GM18907 (cell line): ENCODE measurements around the gene PANK4.

Experiments used
- ATAC-seq: cut with Tn5 transposase; IDR thresholded peaks from one replicate; pipeline ENCODE4 v1.9.1; 2021; ENCODE audit warnings: mild to moderate bottlenecking, moderate library complexity; ENCODE audit not compliant: unreplicated experiment

Gene PANK4

GRCh38 chr1:2530513-2531361, 4.3 kb upstream of the PANK4 start:
- ATAC-seq, result no peak

- ATAC-seq, result no peak
Observed at GRCh38 chr1:2529784-2530512, 3.6 kb upstream of the PANK4 start, which contains the start of gene HES5. Gene HES5 (minus strand): TSS chr1:2530263. CDS start chr1:2530164, 99 bp downstream.

- no peak for ATAC-seq
Observed at GRCh38 chr1:2528966-2529783, 2.8 kb upstream of the PANK4 start.

- ATAC-seq, result no peak
Observed at GRCh38 chr1:2528611-2528965, 2.2 kb upstream of the PANK4 start.

- ATAC-seq, result no peak
Observed at GRCh38 chr1:2528016-2528415, 1.6 kb upstream of the PANK4 start.

GRCh38 chr1:2527556-2527860, 1.1 kb upstream of the PANK4 start:
- no peak for ATAC-seq

GRCh38 chr1:2526824-2527555, 594 bp upstream of the PANK4 start:
- ATAC-seq, result peak; percentile 45

GRCh38 chr1:2525572-2525919, 850 bp downstream of the PANK4 start:
- ATAC-seq, result no peak

- no peak for ATAC-seq
Observed at GRCh38 chr1:2523891-2524609, 2.3 kb downstream of the PANK4 start.

GRCh38 chr1:2523191-2523890, 3.1 kb downstream of the PANK4 start:
- no peak for ATAC-seq

- ATAC-seq, result no peak
Observed at GRCh38 chr1:2522230-2522629, 4.2 kb downstream of the PANK4 start.

- ATAC-seq, result no peak
Observed at GRCh38 chr1:2520806-2521205, 5.6 kb downstream of the PANK4 start.

GRCh38 chr1:2520206-2520605, 6.2 kb downstream of the PANK4 start:
- no peak for ATAC-seq

GRCh38 chr1:2519729-2520128, 6.7 kb downstream of the PANK4 start:
- ATAC-seq, result no peak

- no peak for ATAC-seq
Observed at GRCh38 chr1:2519029-2519685, 7.2 kb downstream of the PANK4 start.

- no peak for ATAC-seq
Observed at GRCh38 chr1:2518528-2518927, 7.9 kb downstream of the PANK4 start.

- ATAC-seq, result no peak
Observed at GRCh38 chr1:2517966-2518365, 8.4 kb downstream of the PANK4 start.

- ATAC-seq, result no peak
Observed at GRCh38 chr1:2516946-2517345, 9.4 kb downstream of the PANK4 start.

- ATAC-seq, result no peak
Observed at GRCh38 chr1:2516124-2516523, 10.3 kb downstream of the PANK4 start.
